HCT116 (cell line): ENCODE data around the gene ACOXL. TPM values are rescaled to one million over a fixed set of nuclear protein-coding genes. Genes with fewer than 3 reads are reported as not detected.

Experiments used
- ATAC-seq: fragments of 200-7000 bp; cut with Tn5 transposase; 2 replicates; pipeline ENCODE4 v1.9.1; 2020; ENCODE audit warnings: mild to moderate bottlenecking, moderate library complexity
- BruUV-seq: library from RNA; stranded (reverse); fragments of 400-500 nt; replicated peaks from 2 replicates; lab custom pipeline; 2021; lab: Mats Ljungman, UMichigan
- CTCF ChIA-PET: fragments of 300-600 bp; sonication (Branson Sonifier 250); formaldehyde crosslinking; loops from one replicate; lab custom pipeline; 2021; ENCODE audit warnings: antibody characterized with exemption; lab: Charles Lee
- POLR2A ChIA-PET: fragments of 300-600, 350-600 bp; sonication (Branson Sonifier 250); formaldehyde crosslinking; loops from one replicate; lab custom pipeline; 2021; ENCODE audit warnings: antibody characterized with exemption; lab: Charles Lee
- RAD21 ChIA-PET, 2 experiments: fragments of 300-600 bp; sonication (Branson Sonifier 250); formaldehyde crosslinking; loops; one replicate each; lab custom pipeline; 2023; ENCODE audit warnings: low total read pairs in 2 of 2; ENCODE audit not compliant: uncharacterized antibody in 2 of 2, unreplicated experiment in 2 of 2, low non-redundant PET in 1 of 2; lab: Charles Lee
- DNase-seq: peaks from one replicate; pipeline ENCODE4 v3.0.0-alpha.2; 2010; ENCODE audit warnings: low read depth, low spot score
- H2AFZ ChIP-seq: fragments of 200-600 bp; shearing (Covaris generic), sonication (generic); 2 replicates; pipeline ENCODE4 v1.6.1; 2017; ENCODE audit warnings: low read depth, mixed run types, mixed read lengths, antibody characterized with exemption, low read length; ENCODE audit not compliant: poor library complexity, severe bottlenecking
- H3K27ac ChIP-seq: 2 replicates; pipeline ENCODE4 v1.5.1; 2012; ENCODE audit warnings: low read depth, low read length
- H3K27me3 ChIP-seq: fragments of 200-600 bp; sonication (generic); 2 replicates; pipeline ENCODE4 v1.6.1; 2016; ENCODE audit warnings: mixed run types, low read length, mixed read lengths; ENCODE audit not compliant: insufficient read depth
- H3K36me3 ChIP-seq, 2 experiments: fragments of 200-500 bp in 1 of 2; fragments of 200-600 bp in 1 of 2; sonication (Bioruptor generic) in 1 of 2; sonication (generic) in 1 of 2; 2 replicates each; pipeline versions ENCODE4 v1.5.1 to v1.6.1; 2014 to 2016; ENCODE audit warnings: low read length in 2 of 2, inconsistent platforms in 1 of 2, mixed read lengths in 1 of 2, mixed run types in 1 of 2; ENCODE audit not compliant: insufficient read depth in 2 of 2, control insufficient read depth in 1 of 2
- H3K4me1 ChIP-seq, 2 experiments: fragments of 200-600 bp in 1 of 2; sonication (generic) in 1 of 2; 2 replicates each; pipeline versions ENCODE4 v1.5.1 to v1.6.1; 2012 to 2017; ENCODE audit warnings: low read length in 2 of 2, inconsistent platforms in 1 of 2, mild to moderate bottlenecking in 1 of 2, mixed read lengths in 1 of 2, mixed run types in 1 of 2, moderate library complexity in 1 of 2; ENCODE audit not compliant: insufficient read depth in 2 of 2, control insufficient read depth in 1 of 2
- H3K4me2 ChIP-seq: fragments of 200-600 bp; sonication (generic); 2 replicates; pipeline ENCODE4 v1.6.1; 2017; ENCODE audit warnings: mixed run types, low read length, mixed read lengths
- H3K4me3 ChIP-seq, 2 experiments: fragments of 200-600 bp in 1 of 2; sonication (generic) in 1 of 2; replicated peaks in 1 of 2; 2 replicates each; pipeline ENCODE4 v1.5.1; 2011 to 2016; ENCODE audit warnings: low read length in 2 of 2, control low read depth in 1 of 2, low read depth in 1 of 2, mild to moderate bottlenecking in 1 of 2, mixed read lengths in 1 of 2, mixed run types in 1 of 2
- H3K79me2 ChIP-seq: fragments of 200-600 bp; sonication (generic); 2 replicates; pipeline ENCODE4 v1.6.1; 2017; ENCODE audit warnings: mild to moderate bottlenecking, mixed run types, low read length, moderate library complexity, mixed read lengths; ENCODE audit not compliant: insufficient read depth
- H3K9ac ChIP-seq: fragments of 200-600 bp; sonication (generic); 2 replicates; pipeline ENCODE4 v1.6.1; 2016; ENCODE audit warnings: low read length, mixed read lengths
- H3K9me2 ChIP-seq: fragments of 200-600 bp; sonication (generic), shearing (Covaris generic); 2 replicates; pipeline ENCODE4 v1.6.1; 2017; ENCODE audit warnings: mixed run types, mild to moderate bottlenecking, moderate library complexity; ENCODE audit not compliant: insufficient read depth
- H3K9me3 ChIP-seq, 2 experiments: fragments of 200-500 bp in 1 of 2; fragments of 200-600 bp in 1 of 2; sonication (Bioruptor generic) in 1 of 2; sonication (generic) in 1 of 2; 2 replicates each; pipeline ENCODE4 v1.6.1; 2014 to 2017; ENCODE audit warnings: low read length in 2 of 2, mixed read lengths in 2 of 2, inconsistent platforms in 1 of 2, low read depth in 1 of 2, mild to moderate bottlenecking in 1 of 2, mixed run types in 1 of 2, moderate library complexity in 1 of 2; ENCODE audit not compliant: control insufficient read depth in 1 of 2, insufficient read depth in 1 of 2
- H4K20me1 ChIP-seq: fragments of 200-600 bp; sonication (generic), shearing (Covaris generic); 2 replicates; pipeline ENCODE4 v1.6.1; 2017; ENCODE audit warnings: mixed run types, mild to moderate bottlenecking, moderate library complexity; ENCODE audit not compliant: insufficient read depth
- CBX3 ChIP-seq: IDR thresholded peaks from 2 replicates; pipeline ENCODE4 v1.6.1; 2012; ENCODE audit warnings: low read depth
- CEBPB ChIP-seq: IDR thresholded peaks from 2 replicates; pipeline ENCODE4 v1.6.1; 2012; ENCODE audit warnings: low read depth
- CTCF ChIP-seq, 3 experiments: fragments of 200-600 bp in 1 of 3; sonication (generic) in 1 of 3; IDR thresholded peaks in 2 of 3; conservative IDR thresholded peaks in 1 of 3; 2 replicates each; pipeline ENCODE4 v1.5.1; 2012 to 2017; ENCODE audit warnings: low read depth in 2 of 3, low read length in 2 of 3, antibody characterized with exemption in 1 of 3, borderline replicate concordance in 1 of 3, control low read depth in 1 of 3, mild to moderate bottlenecking in 1 of 3, mixed read lengths in 1 of 3, mixed run types in 1 of 3, moderate library complexity in 1 of 3; ENCODE audit not compliant: insufficient read depth in 1 of 3
- ELF1 ChIP-seq: IDR thresholded peaks from 2 replicates; pipeline ENCODE4 v1.6.1; 2012; ENCODE audit warnings: low read depth, borderline replicate concordance
- FOSL1 ChIP-seq: IDR thresholded peaks from 2 replicates; pipeline ENCODE4 v1.6.1; 2012; ENCODE audit warnings: low read depth
- JUND ChIP-seq: IDR thresholded peaks from 2 replicates; pipeline ENCODE4 v1.6.1; 2012
- MAX ChIP-seq: IDR thresholded peaks from 2 replicates; pipeline ENCODE4 v1.6.1; 2012
- POLR2AphosphoS5 ChIP-seq: IDR thresholded peaks from 2 replicates; pipeline ENCODE4 v1.6.1; 2011; ENCODE audit warnings: mild to moderate bottlenecking, low read depth, low read length, moderate library complexity
- SP1 ChIP-seq: IDR thresholded peaks from 2 replicates; pipeline ENCODE4 v1.6.1; 2012; ENCODE audit warnings: low read depth
- TCF7L2 ChIP-seq: IDR thresholded peaks from 2 replicates; pipeline ENCODE4 v1.7.0; 2011; ENCODE audit warnings: borderline replicate concordance, inconsistent platforms; ENCODE audit not compliant: insufficient read depth, insufficient read length; ENCODE audit errors: extremely low read depth
- YY1 ChIP-seq: IDR thresholded peaks from 2 replicates; pipeline ENCODE4 v1.6.1; 2011; ENCODE audit warnings: low read length, low read depth, moderate library complexity, mild to moderate bottlenecking; ENCODE audit not compliant: insufficient replicate concordance; ENCODE audit errors: extremely low read depth
- ZBTB33 ChIP-seq: IDR thresholded peaks from 2 replicates; pipeline ENCODE4 v1.6.1; 2011; ENCODE audit warnings: mild to moderate bottlenecking, low read length, moderate library complexity; ENCODE audit not compliant: insufficient replicate concordance; ENCODE audit errors: extremely low read depth
- ZFX ChIP-seq: fragments of 450-650 bp; IDR thresholded peaks from 2 replicates; pipeline ENCODE4 v1.6.1; 2017
- ZNF274 ChIP-seq: fragments of 200-500 bp; sonication (Bioruptor generic); IDR thresholded peaks from 2 replicates; pipeline ENCODE4 v1.6.1; 2014; ENCODE audit warnings: mild to moderate bottlenecking, low read depth, low read length, inconsistent platforms
- intact Hi-C: fragments of 100-400 bp; cut with micrococcal nuclease; formaldehyde crosslinking; loops from 2 replicates; pipeline ENCODE4 v1.10.0; 2022
- total RNA-seq: library from RNA; stranded (reverse); gene quantifications from one replicate; pipeline ENCODE4 v1.2.1, GENCODE V29; 2021; ENCODE audit not compliant: unreplicated experiment

ACOXL gene
- total RNA-seq, 1 experiment from 2014 or later: 5.5 TPM

GRCh38 chr2:110770404-110770958 is 38.1 kb downstream of the ACOXL start:
- Histone ChIP-seq H3K79me2 (no peaks in the 10 kb centered on the region), H2AFZ (no peak overlapping the region), H3K9ac (no peak overlapping the region), H3K36me3 (no peaks in the 10 kb centered on the region), H3K9me2 (no peaks in the 10 kb centered on the region), H3K4me3 (no peak overlapping the region), H4K20me1 (no peaks in the 10 kb centered on the region), H3K4me1 (peaks cover 0 to 5% of the 10 kb centered on the region in 2 experiments; a peak in 1 of 4 replicates), H3K27me3 (no peaks in the 10 kb centered on the region), H3K27ac (no peak overlapping the region), H3K9me3 (no peaks in the 10 kb centered on the region), H3K4me2 (no peak overlapping the region)
- ChIA-PET CTCF (interaction anchor here (1.0 to 1.1 kb wide), 2 partner anchors 15 kb away, joined by 5 to 6 read pairs; no protein-coding TSS in a partner anchor), RAD21 (no interaction called here), POLR2A (no interaction called here)
- intact Hi-C loops: no loop called here
- BruUV-seq: no TSS peak
- no peak for TF ChIP-seq JUND
- no peak for TF ChIP-seq SP1
- TF ChIP-seq CEBPB: no peak
- no peak for TF ChIP-seq ZFX
- TF ChIP-seq ZNF274: no peak
- no peak for TF ChIP-seq CBX3
- no peak for TF ChIP-seq POLR2AphosphoS5
- no peak for TF ChIP-seq MAX
- no peak for TF ChIP-seq ZBTB33
- TF ChIP-seq ELF1: no peak
- TF ChIP-seq CTCF (IDR thresholded peaks at IDR 0.05 in 2 of 3, conservative IDR thresholded peaks at IDR 0.05 in 1 of 3; ENCODE audit: borderline replicate concordance in 1 of 3, insufficient read depth in 1 of 3, low read depth in 2 of 3, low read length in 2 of 3): no peak
- no peak for TF ChIP-seq FOSL1
- TF ChIP-seq YY1: no peak
- TF ChIP-seq TCF7L2: no peak
- DNase-seq (no peak), ATAC-seq (no peak)
